Prostate gland (tissue), 2 donors: Measurements from ENCODE around the gene P4HA3. TPM values are rescaled to one million over a fixed set of nuclear protein-coding genes. Genes with fewer than 3 reads are reported as not detected.

Source experiments
- DNase-seq: peaks from one replicate; pipeline ENCODE4 v3.0.0-alpha.2; 2019; ENCODE audit warnings: low spot score
- H3K27ac ChIP-seq, 2 donors: fragments of 200-600 bp; sonication (generic); 2 replicates each; pipeline ENCODE4 v1.5.1; 2017 to 2019
- H3K27me3 ChIP-seq: fragments of 200-600 bp; sonication (generic); replicated peaks from 2 replicates; pipeline ENCODE4 v1.5.1; 2019; ENCODE audit not compliant: insufficient read depth
- H3K36me3 ChIP-seq, 2 donors: fragments of 200-600 bp; sonication (generic); 1 replicate in 1 of 2; 2 replicates in 1 of 2; pipeline versions ENCODE4 v1.5.1 to v1.8.1; 2017 to 2019
- H3K4me1 ChIP-seq: fragments of 200-600 bp; sonication (generic); replicated peaks from 2 replicates; pipeline ENCODE4 v1.5.1; 2019
- H3K4me3 ChIP-seq, 2 donors: fragments of 200-600 bp; sonication (generic); 2 replicates each; pipeline ENCODE4 v1.5.1; 2017 to 2019
- H3K9me3 ChIP-seq: fragments of 200-600 bp; sonication (generic); 2 replicates; pipeline ENCODE4 v1.5.1; 2017
- CTCF ChIP-seq, 4 experiments: fragments of 200-600 bp in 2 of 4; fragments of 450-650 bp in 2 of 4; sonication (generic) in 2 of 4; IDR thresholded peaks; 1 replicate in 3 of 4; 2 replicates in 1 of 4; pipeline ENCODE4 v1.5.1; 2016 to 2019; ENCODE audit warnings: antibody characterized with exemption in 4 of 4, mild to moderate bottlenecking in 2 of 4, moderate library complexity in 2 of 4
- POLR2A ChIP-seq: fragments of 450-650 bp; IDR thresholded peaks from one replicate; pipeline ENCODE4 v1.6.1; 2016; ENCODE audit warnings: antibody characterized with exemption, mild to moderate bottlenecking
- POLR2AphosphoS5 ChIP-seq: sonication (generic); formaldehyde crosslinking; IDR thresholded peaks from one replicate; pipeline ENCODE4 v1.6.1; 2017; ENCODE audit warnings: antibody characterized with exemption
- WGBS: methylation state at CpG from one replicate; pipeline ENCODE4 v1.1.5; 2018; 5-methylcytosine and 5-hydroxymethylcytosine counted together
- intact Hi-C: fragments of 100-400 bp; cut with DNase I; formaldehyde crosslinking; loops from one replicate; pipeline ENCODE4 v1.14.2; 2022
- total RNA-seq, 2 donors: library from RNA; depleted of rRNA; stranded (reverse); fragments of >200 nt; gene quantifications; one replicate each; pipeline ENCODE4 v1.1.0, GENCODE V29; 2016

Gene P4HA3
- total RNA-seq, 2 donors from 2014 or later, result 0.80 to 1.9 TPM

- Histone ChIP-seq H3K4me3 (no peak overlapping the region), H3K9me3 (no peaks in the 10 kb centered on the region), H3K27me3 (no peaks in the 10 kb centered on the region), H3K4me1 (no peaks in the 10 kb centered on the region), H3K27ac (peak overlapping the region in 1 of 2 donors; percentile 24), H3K36me3 (no peaks in the 10 kb centered on the region)
- WGBS, result 43% methylated on average over 7 of the region's 7 CpGs
- intact Hi-C loops, result loop anchor here (5.0 kb wide), 1 partner anchor 344 kb away; the partner anchor contains the start of gene UCP2
- TF ChIP-seq CTCF (IDR thresholded peaks at IDR 0.05) (no peak), POLR2AphosphoS5 (peak; percentile 69)
- DNase-seq, result peak; percentile 53
These were observed 14.5 kb upstream of the P4HA3 start for GRCh38 chr11:74325649-74326645.

GRCh38 chr11:74322667-74323066 lies 11.2 kb upstream of the P4HA3 start:
- H3K9me3 ChIP-seq, result no peaks in the 10 kb centered on the region
- intact Hi-C loops, result loop anchor here (5.0 kb wide), 2 partner anchors 45 to 125 kb away; no protein-coding TSS in a partner anchor
- no peak overlapping the region for H3K27ac ChIP-seq
- WGBS, result 51% methylated on average over 2 of the region's 2 CpGs
- no peaks in the 10 kb centered on the region for H3K4me1 ChIP-seq
- no peak overlapping the region for H3K4me3 ChIP-seq
- H3K36me3 ChIP-seq, result no peaks in the 10 kb centered on the region
- TF ChIP-seq POLR2AphosphoS5 (no peak), CTCF (IDR thresholded peaks at IDR 0.05) (no peak), POLR2A (no peak)
- no peak for DNase-seq
- H3K27me3 ChIP-seq, result no peaks in the 10 kb centered on the region

- no peaks in the 10 kb centered on the region for H3K36me3 ChIP-seq
- TF ChIP-seq POLR2A, result no peak
- peak; percentile 14 for TF ChIP-seq POLR2AphosphoS5
- peak in 2 of 4 experiments; percentile 40 to 41 for TF ChIP-seq CTCF (IDR thresholded peaks at IDR 0.05)
- no peak for DNase-seq
- no peak overlapping the region for H3K4me3 ChIP-seq
- no peaks in the 10 kb centered on the region for H3K27me3 ChIP-seq
- intact Hi-C loops, result loop anchor here (2.0 to 5.0 kb wide), 3 partner anchors 44 to 126 kb away; no protein-coding TSS in a partner anchor
- H3K27ac ChIP-seq, result no peak overlapping the region
- no peaks in the 10 kb centered on the region for H3K4me1 ChIP-seq
- WGBS, result 41% methylated on average over 10 of the region's 10 CpGs
- H3K9me3 ChIP-seq, result no peaks in the 10 kb centered on the region
These were observed 10.2 kb upstream of the P4HA3 start for GRCh38 chr11:74321487-74322188.

GRCh38 chr11:74320538-74320937 lies 9.1 kb upstream of the P4HA3 start:
- 60% methylated on average over 2 of the region's 2 CpGs for WGBS
- no peak for TF ChIP-seq POLR2AphosphoS5
- TF ChIP-seq POLR2A, result no peak
- TF ChIP-seq CTCF (IDR thresholded peaks at IDR 0.05), result no peak

More at GRCh38 chr11:74320538-74320937, 9.1 kb upstream of the P4HA3 start:
- H3K9me3 ChIP-seq, result no peaks in the 10 kb centered on the region
- H3K4me3 ChIP-seq, result no peak overlapping the region
- intact Hi-C loops, result loop anchor here (2.0 to 5.0 kb wide), 3 partner anchors 43 to 127 kb away; no protein-coding TSS in a partner anchor
- DNase-seq, result no peak
- no peak overlapping the region for H3K27ac ChIP-seq
- no peaks in the 10 kb centered on the region for H3K4me1 ChIP-seq
- no peaks in the 10 kb centered on the region for H3K36me3 ChIP-seq
- H3K27me3 ChIP-seq, result no peaks in the 10 kb centered on the region
